CMK (cell line): ENCODE measurements around the gene BAIAP3.
A peak's percentile ranks its signal among the peaks of the same experiment; 100 is the strongest.

Source experiments
- DNase-seq: peaks from one replicate; pipeline ENCODE4 v3.0.0-alpha.2; 2010; ENCODE audit warnings: low read depth

The BAIAP3 gene

DNA sequence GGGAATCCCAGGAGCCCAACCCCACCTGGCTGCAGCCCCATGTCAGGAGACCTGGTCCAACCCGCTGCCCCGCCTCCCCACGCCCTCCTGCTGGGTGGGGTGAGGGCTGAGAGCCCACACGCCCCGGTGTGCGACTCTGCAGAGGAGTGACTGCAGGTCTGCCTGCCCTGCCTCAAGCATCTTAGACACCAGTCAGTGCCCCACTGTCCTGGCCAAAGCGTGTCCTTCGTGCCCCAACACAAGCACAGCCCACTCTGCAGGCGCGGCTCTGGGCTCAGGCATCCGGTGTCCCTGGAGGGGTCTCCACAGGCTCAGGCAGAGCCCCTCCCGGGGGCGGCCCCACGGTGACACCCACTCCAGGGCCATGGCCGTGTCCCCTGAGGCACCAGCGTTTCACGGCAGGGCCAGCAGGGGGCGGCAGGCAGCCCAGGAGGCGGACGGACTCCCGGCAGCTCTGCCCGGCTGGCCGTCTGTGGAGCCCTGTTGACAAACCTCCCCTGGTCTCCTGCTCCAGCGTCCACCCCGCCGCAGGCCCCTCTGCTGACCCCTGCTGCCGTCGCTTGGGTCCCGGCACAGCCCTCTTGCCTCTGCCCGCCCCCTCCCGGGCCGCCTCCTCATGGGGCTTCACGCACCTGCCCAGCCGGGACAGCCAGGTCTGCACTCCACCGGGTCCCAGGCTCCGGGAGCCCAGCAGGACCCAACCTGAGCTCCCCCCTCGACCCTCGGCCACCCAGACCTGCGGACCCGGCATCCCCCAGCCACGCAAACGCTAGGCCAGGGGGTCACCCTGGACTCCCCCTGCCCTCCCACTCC is 32.6 kb upstream of the BAIAP3 start:
- no peak for DNase-seq

DNA sequence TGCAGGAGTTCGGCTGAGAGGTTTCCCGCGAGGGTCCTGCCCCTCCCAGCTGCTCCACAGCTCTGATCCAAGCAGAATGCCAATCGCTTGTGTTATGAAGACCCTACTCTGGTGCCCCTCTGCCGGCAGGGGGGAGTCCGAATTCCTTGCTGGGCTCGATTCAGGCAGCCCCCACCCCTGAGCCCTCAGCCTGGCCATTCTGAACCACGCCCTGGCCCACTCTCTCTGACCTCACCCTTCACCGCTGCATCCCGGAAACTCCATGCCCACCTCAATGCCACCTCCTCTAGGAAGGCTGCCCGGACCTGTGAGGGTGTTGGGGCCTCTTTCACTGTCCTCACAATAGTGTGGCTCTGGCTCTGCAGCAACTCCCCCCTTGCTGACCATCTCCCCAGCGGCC is 31.9 kb upstream of the BAIAP3 start:
- DNase-seq, result no peak

DNA sequence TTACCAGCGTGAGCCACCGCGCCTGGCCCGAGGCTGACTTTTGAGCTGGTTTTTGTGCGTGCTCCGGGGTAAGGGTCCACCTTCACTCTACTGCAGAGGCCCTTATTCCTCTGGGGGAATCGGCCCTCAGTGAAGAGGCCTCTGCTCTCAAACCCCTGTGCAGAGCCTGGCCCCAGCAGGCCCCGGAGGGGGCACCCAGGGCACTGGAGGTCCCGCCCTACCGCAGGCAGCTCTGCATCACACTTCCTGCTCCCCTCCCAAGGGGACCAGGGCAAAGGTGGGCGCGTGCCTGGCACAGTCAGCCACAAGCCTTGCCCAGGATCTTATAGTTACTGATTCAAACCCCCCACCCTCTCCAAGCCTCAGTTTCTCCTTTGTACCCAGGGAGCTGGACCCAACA is 27.6 kb upstream of the BAIAP3 start:
- no peak for DNase-seq

DNA sequence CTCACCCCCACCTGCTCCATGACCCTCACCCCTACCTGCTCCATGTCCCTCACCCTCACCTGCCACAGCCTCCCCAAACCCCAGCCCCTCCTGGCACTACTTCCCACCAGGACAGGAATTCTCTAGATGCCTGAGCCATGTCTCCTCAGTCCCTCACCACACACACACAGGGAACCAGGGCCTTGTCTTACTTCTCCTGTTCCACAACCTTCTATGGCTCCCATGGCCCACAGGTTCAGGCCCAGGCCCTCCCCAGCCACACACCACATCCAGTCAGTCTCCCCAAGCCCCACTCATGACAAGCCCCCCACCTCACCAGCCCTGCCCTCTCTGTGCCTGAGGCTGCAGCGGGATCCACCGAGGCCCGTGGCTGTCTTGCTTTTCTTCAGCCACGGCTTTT is 27.1 kb upstream of the BAIAP3 start:
- no peak for DNase-seq

DNA sequence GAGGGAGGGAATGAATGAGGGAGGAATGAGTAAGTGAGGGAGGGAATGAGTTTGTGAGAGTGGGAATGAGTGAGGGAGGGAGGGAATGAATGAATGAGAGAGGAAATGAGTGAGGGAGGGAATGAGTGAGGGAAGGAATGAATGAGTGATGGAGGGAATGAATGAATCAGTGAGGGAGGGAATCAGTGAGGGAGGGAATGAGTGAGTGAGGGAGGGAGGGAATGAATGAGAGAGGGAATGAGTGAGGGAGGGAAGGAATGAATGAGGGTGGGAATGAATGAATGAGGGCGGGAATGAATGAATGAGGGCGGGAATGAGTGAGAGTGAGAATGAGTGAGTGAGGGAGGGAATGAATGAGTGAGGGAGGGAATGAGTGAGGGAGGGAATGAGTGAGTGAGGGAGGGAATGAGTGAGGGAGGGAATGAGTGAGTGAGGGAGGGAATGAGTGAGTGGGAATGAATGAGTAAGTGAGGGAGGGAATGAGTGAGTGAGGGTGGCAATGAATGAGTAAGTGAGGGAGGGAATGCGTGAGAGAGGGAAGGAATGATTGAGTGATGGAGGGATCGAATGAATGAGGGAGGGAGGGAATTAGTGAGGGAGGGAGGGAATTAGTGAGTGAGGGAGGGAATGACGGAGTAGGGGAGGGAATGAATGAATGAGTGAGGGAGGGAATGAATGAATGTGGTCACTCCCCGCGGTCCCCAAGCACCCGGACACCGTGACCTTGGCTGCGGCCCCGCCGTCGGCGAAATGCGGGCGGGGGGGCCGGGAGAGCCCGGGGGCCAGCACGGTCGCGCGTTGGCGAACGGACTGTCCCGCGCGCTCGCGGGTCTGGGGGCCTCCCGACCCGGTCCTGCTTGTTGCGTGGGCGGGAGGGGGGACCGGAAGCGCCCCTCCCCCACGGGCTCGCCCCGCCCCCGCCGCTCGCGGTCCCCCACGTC is 25.1 kb upstream of the BAIAP3 start:
- DNase-seq, result no peak

DNA sequence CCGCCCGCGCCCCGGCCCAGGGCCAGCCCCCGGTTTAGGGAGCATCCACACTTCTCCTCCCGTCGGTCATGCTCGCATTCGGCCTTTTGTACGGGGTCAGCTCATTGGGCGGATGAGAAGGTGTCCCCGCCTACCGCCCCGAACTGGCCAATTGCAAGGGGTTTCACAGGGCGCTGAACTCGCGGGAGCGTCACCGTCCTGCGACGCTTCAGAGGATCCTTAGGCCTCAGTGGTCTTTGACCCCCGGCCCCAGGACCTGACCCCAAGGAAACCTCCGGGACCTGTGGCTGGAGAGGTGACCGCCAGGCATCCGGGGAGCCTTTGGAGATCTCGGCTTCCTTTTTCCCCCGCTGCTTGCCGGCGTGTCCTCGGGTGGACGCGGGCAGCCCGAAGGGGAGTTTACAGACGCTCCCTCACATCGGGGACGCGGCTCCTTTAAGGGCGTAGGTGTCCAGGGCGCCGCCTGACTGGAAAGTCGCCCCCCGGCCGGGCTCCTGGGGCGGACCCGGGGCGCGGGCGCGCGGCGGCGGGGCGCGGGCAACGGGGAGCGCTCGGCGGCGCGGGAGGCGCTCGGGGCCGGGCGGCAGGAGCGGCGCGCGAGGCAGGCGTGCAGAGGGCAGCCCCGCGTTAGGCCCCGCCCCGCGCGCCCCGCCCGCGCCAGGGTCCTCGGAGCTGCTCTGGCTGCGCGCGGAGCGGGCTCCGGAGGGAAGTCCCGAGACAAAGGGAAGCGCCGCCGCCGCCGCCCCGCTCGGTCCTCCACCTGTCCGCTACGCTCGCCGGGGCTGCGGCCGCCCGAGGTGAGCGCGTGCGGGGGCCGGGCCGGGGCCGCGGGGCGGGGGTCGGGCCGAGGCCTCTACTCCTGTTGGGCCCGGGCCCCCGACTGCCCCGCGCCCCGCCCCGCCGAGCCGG is 24.2 kb upstream of the BAIAP3 start, which contains the start of gene UBE2I:
UBE2I (plus strand) TSS at position 660 of the 909 bp plus-strand sequence. CDS start 4,395 bp downstream, outside the sequence.
- peak; percentile 92 for DNase-seq

DNA sequence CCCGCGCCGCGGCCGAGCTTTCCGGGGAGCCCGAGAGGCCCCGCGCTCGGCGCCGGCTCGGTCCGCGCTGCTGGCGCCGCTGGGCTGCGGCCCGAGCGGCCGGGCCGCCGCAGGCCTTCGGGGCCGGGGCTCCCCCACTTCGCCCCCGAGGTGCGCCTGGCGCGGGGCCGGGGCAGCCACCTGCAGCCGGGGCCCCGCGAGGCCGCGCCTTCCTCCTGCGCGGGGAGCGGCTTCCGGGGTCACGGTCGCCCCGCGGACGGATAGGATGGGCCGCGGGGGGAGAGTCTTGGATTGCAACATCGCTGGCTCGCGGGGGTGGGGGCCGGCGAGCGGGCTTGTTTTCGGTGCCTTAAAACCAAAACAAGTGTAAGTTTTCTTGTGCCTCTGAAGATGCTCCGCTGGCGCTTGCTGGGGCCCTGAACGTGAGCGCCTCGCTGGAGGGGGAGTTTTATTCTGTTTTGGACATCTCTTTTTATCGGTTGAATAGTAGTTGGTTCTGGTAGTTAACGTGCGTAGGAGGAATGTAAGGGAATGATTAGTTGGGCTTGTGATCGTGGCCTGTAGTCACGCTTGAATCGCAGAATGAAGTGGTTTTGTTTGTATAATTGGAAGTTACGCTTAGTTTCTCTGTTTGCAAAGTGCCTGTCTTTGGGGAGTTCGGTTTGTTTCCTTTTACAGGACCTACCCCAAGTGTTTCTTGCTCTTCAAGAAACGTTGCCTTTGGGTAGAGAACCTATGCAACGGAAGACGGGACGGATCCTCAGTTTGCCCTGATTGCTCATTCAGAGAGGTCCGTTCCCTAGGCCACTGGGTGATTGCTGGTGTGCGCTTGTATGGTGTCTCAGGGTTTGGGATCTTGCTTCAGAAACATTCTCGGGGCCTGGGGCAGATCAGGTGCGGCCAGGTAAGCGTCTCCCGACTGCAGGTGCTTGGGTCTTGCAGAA is 23.3 kb upstream of the BAIAP3 start:
- DNase-seq, result no peak

DNA sequence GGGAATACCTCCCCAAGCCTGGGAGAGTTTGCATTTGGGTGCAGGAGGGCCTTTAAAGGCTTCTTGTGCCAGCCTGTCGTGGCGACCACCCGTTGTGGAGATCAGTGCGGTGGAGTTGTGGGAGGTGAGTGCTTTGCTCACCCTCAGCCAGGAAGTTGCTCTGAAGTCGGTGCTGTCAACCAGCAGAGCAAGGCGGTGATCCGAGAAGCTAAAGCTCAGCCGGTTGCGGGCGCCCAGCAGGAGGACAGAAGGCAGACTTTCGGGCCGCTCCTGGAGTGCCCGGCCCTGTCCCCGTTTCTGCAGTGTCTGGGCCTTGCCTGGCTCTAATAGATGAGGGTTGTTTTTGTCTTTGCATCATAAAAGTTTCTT is 22.6 kb upstream of the BAIAP3 start:
- DNase-seq, result no peak

DNA sequence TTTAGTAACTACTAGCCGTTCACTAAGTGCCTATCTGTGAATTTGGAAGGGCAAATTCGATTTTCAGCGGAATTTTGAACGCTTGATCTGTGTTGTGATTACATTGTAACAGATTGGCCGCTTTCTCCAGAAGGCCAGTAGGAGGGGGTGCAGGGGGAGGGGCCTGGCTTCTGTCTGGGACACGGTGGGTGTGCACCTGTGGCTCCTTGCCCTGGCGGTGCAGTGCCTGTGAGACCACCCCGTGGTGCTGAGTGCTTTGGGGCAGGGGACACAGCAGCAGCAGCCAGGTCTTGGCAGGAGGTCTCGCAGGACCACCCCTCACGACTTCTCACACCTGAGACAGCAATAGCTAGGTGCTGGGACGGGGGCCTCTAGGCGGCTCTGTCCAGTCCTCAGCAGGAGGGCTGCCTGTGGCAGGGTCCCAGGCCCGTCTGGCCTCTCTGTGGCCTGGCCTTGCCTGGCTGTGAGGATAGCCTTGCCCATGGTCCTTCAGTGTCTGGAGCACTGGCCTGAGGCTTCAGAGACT is 22.2 kb upstream of the BAIAP3 start:
- no peak for DNase-seq

DNA sequence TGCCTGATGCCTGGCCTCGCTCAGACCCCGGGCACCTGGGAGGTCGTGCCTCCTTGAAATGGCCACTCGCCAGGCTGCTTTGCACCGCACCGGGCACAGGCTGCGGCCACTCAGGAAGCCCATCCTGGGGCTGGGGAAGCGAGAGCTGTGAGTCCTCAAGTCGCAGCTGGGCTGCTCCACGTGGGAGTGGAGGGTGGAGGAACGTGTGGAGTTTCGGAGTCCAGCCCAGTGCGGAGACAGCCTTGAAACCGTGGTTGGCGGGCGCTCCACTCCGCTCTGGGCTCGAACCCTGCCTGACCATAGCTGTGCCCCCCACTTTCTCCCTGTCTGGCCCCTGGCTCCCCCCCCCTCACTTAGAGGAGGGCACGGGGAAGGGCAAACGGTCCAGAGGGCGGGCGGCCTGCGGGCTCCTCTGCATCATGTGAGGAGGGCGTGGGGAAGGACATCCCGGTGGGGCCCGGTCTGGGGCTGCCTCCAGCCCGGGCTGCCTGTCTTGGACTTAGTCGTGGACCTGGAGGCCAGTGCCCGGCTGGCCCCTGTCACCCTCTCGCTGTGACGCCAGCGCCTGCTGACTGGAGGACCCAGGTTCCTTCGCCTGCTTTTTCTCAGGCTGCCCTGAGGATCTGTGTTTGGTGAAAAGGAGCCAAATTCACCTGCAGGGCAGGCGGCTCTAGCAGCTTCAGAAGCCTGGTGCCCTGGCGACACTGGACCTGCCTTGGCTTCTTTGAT is 21.5 kb upstream of the BAIAP3 start:
- no peak for DNase-seq

DNA sequence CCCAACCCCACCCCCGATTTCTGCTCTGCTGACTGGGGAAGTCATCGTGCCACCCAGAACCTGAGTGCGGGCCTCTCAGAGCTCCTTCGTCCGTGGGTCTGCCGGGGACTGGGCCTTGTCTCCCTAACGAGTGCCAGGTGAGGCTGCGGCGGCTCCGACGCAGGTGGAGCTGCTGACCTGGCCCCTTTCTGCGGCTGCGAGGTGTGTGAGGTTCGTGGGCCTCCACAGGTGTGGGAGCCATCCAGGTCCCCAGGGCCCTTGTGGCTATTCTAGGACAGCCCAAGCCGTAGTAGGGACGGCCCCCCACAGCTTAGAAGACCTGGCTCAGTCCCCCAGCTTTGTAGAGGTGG is 21.0 kb upstream of the BAIAP3 start:
- DNase-seq, result no peak

DNA sequence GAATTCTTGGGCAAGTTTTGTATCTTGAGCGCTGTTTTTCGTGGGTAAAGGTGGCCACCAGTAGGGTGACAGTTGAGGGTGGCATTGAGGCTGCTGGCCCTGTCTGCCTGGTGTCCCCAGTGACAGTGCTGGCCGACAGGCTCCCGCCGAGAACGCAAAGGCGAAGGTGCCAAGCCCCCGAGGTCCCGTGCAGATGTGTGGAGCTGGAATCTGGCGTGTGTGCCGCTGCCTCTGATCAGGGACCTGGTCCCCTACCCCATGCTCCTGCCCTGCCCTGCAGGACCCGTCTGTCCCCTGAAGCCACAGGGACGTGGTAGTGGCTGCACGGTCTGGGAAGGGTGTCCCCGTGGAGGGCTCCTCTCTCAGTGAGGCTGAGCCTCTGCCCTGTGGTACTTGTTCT is 20.5 kb upstream of the BAIAP3 start:
- DNase-seq, result no peak

DNA sequence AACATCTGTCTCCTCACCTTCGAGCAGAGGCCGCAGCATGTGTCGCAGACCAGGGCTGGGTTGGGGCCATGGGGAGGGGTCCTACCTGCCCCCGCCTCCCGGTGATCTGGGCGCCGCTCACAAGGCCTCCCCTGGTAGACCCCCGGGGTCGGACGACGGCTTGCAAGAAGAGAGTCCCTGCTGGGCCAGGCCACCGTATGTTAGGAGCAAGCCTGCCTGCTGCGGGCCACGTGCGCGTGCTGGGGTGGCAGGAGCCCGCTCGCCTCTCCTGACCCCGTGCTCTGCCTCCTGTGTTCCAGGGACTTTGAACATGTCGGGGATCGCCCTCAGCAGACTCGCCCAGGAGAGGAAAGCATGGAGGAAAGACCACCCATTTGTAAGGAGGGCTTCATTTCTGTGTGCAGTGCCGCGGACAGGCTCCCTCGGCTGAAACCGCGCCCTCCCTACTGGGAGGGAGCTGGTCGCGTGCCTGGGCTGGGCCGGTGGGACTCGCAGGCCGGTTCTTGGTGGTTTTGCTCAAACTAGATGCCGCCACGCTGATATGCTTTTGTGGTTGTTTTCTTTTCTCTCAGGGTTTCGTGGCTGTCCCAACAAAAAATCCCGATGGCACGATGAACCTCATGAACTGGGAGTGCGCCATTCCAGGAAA is 19.6 kb upstream of the BAIAP3 start:
- no peak for DNase-seq

DNA sequence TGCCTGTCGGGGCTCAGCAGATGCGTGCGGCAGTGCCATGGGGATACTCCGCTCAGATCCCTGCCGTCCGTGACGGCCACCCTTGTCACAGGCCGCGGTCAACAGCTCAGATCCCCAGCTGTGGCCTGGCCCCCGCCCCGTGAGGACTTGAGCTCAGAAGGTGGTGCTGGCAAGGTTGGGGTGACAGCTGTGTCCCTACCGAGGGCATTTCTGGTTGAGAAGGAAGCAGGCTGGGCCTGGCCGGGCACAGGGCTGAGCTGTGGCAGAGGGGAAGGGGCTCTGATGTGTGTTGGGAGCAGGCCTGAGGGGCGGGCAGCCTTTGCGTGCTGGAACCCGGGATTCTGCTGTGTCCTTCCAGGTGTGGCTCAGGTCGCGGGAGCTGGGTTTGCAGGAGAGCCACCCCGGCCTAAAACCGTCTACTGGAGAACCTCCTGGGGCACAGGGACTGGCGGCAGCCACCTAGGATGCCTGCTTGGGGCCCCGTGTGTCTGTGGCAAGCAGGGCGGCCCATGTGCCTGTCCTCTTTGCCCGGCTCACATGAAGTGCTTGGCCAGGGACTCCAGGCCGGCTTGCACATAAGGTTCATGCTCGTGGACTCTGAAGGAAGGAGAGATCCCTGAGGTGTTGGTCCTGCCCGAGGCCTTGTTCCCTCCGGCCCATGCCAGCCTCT is 18.9 kb upstream of the BAIAP3 start:
- DNase-seq, result no peak

DNA sequence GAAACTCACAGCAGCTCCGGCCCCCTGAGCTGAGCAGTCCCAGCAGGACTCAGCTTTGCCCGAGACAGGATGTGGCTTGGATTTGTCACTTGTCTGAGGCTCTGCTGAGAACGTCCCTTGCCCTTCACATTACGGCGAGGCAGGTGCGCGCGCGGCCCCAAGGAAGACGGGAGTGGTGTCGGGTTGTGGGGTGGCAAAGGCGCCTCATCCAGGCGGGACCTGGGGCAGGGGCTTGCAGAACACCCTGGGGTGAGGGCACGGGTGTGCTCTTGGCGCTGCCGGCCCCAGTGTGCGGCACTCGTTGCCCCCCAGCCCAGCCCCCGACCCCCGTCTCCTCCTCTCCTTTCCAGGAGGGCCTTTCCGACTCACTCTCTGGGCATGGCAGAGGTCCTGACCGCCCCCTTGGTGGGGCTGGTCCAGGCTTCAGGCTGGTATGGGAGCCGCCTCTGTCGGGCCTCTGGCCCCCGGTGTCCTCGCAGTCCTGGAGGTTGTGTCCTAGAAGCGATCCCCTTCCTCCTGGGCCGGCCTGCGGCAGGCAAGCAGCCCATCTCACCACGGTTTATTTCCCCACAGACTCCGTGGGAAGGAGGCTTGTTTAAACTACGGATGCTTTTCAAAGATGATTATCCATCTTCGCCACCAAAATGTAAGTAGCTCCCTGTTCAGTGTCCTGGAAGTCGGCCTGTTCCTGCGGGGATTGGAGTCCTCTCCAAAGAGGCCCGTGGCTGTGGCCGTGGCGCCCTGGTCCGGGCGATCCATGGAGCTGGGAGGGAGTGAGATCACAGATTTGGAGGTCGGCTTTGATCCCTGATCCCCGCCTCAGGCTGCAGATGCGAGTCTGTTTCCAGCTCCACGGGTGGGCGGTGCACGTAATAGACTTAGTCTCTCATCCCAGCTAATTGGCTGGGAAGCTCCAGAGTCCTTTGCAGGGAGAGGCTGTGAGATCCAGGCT is 18.1 kb upstream of the BAIAP3 start:
- no peak for DNase-seq

DNA sequence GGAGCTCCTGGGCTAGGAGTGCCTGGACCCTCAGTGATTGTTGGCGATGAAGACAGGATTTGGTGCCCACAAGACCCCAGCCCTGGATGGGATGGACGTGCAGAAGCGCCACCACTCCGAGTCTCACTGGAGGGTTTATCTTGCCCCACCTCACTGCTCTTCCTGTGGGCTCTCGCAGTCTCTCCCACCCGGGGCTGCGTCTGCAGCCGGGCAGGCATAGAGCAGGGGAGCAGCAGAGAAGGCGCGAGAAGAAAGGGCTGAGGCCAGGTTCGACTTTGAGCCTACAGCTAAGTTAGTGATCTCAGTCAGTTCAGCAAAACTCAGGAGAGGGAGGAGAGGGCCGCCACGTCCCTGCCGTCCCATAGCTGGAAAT is 17.4 kb upstream of the BAIAP3 start:
- DNase-seq, result no peak

DNA sequence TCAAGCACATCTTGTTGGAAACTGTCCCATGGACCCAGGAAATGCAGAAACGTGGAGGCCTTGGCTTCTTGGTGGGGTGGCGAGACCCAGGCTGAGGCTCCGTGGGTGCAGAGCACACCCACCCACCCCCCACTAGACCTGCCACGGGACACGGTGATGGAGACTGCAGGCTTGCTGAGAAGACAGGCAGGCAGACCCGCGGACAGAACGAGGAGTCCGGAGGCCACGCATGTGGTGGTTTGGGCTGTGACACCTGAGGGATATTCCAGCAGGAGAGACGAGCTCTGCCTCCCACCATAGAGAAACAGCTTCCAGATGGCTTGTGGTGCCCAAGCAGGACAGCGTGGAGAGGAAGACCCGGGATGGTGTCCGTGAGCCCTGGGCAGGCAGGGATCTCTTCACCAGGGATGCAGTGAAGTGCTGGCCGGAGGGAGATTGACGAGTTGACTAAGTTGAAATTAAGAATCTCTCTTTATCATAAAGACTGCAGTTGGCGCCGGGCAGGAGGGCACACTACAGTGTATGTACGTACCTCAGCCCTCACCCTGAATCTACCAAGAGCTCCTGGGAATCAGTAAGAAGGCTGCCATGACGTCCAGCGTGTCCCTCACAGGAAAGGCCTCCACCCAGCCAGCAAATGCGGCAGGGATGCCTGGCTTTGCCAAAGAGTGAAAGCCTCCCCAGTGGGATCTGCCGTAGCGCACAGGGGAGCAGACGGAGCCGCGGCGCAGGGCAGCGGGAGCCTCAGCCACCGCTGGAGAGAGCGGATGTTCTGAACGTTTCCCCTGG is 15.8 kb upstream of the BAIAP3 start:
- no peak for DNase-seq
